Measurements from ENCODE around the gene RNF7. TPM values are rescaled to one million over a fixed set of nuclear protein-coding genes. Genes with fewer than 3 reads are reported as not detected.

The RNF7 gene
- total and polyA plus RNA-seq, 4 donors = 11.7 to 71.6 (median 28.9) TPM

GRCh38 chr3:141726483-141726882 is 11.6 kb upstream of the RNF7 start:
- H3K36me3 ChIP-seq (ENCODE audit: control insufficient read depth in 4 of 4, insufficient read depth in 3 of 4, low read depth in 1 of 4, low read length in 3 of 4) = no peaks in the 10 kb centered on the region
- H3K27me3 ChIP-seq (ENCODE audit: control insufficient read depth in 4 of 4, insufficient read depth in 4 of 4, low read length in 3 of 4) = no peaks in the 10 kb centered on the region
- 72% methylated on average over 1 of the region's 1 CpG for WGBS
- H3K4me1 ChIP-seq (ENCODE audit: control insufficient read depth in 4 of 4, insufficient read depth in 4 of 4, low read length in 3 of 4) = no peaks in the 10 kb centered on the region
- TF ChIP-seq SP1 (IDR thresholded peaks at IDR 0.05) (no peak), EGR1 (IDR thresholded peaks at IDR 0.05; ENCODE audit: low read depth in 2 of 2) (no peak), RXRA (IDR thresholded peaks at IDR 0.05) (no peak), FOXA2 (IDR thresholded peaks at IDR 0.05) (no peak), RAD21 (IDR thresholded peaks at IDR 0.05) (no peak), CTCF (IDR thresholded peaks at IDR 0.05; ENCODE audit: low read depth, low read length, missing input control) (no peak), ZBTB33 (IDR thresholded peaks at IDR 0.05) (no peak), HNF4A (conservative IDR thresholded peaks at IDR 0.05) (no peak), YY1 (IDR thresholded peaks at IDR 0.05) (no peak), TAF1 (conservative IDR thresholded peaks at IDR 0.05) (no peak), REST (IDR thresholded peaks at IDR 0.05) (no peak), GABPA (IDR thresholded peaks at IDR 0.05 in 1 of 2, conservative IDR thresholded peaks at IDR 0.05 in 1 of 2) (no peak), MAX (IDR thresholded peaks at IDR 0.05) (no peak), NR2F2 (IDR thresholded peaks at IDR 0.05) (no peak), JUND (IDR thresholded peaks at IDR 0.05) (no peak), ATF3 (IDR thresholded peaks at IDR 0.05) (no peak), FOXA1 (IDR thresholded peaks at IDR 0.05) (no peak), HNF4G (IDR thresholded peaks at IDR 0.05) (no peak)
- H3K27ac ChIP-seq (ENCODE audit: low read depth in 1 of 2, low read length in 2 of 2) = no peak overlapping the region
- no peak overlapping the region for H3K4me3 ChIP-seq (ENCODE audit: low read depth in 1 of 3, low read length in 3 of 3)
- no peak for DNase-seq (ENCODE audit: low spot score)
- no peaks in the 10 kb centered on the region for H3K9me3 ChIP-seq (ENCODE audit: control insufficient read depth in 4 of 4, low read length in 3 of 4)
- no peak overlapping the region for H3K9ac ChIP-seq (ENCODE audit: low read depth in 1 of 2, low read length in 2 of 2)
